B cell (primary cell): ENCODE data around the gene COQ5. TPM values are rescaled to one million over a fixed set of nuclear protein-coding genes. Genes with fewer than 3 reads are reported as not detected.

ENCODE experiments used
- ATAC-seq: fragments of 200-7000 bp; cut with Tn5 transposase; one replicate; pipeline ENCODE4 v1.10.0; 2021; ENCODE audit warnings: low read depth, mild to moderate bottlenecking, moderate number of reproducible peaks, moderate library complexity
- CTCF ChIA-PET: fragments of 350-600 bp; sonication (Branson Sonifier 250); formaldehyde crosslinking; loops from one replicate; lab custom pipeline; 2021; ENCODE audit warnings: antibody characterized with exemption, inconsistent platforms; lab: Charles Lee
- POLR2A ChIA-PET: fragments of 350-600 bp; sonication (Branson Sonifier 250); formaldehyde crosslinking; loops from one replicate; lab custom pipeline; 2021; ENCODE audit warnings: antibody characterized with exemption; lab: Charles Lee
- DNase-seq: peaks from one replicate; pipeline ENCODE4 v3.0.0; 2013
- H2AFZ ChIP-seq: 2 replicates; pipeline ENCODE4 v1.6.1; 2012; ENCODE audit warnings: mild to moderate bottlenecking, low read depth, low read length; ENCODE audit not compliant: insufficient read depth, poor library complexity, severe bottlenecking
- H3K27ac ChIP-seq, 2 donors: 1 replicate in 1 of 2; 2 replicates in 1 of 2; pipeline ENCODE4 v1.5.1; 2012 to 2013; ENCODE audit warnings: low read length in 2 of 2, mild to moderate bottlenecking in 2 of 2, moderate library complexity in 1 of 2
- H3K27me3 ChIP-seq, 4 experiments: fragments of 200-600 bp in 1 of 4; sonication (generic) in 1 of 4; replicated peaks in 1 of 4; 1 replicate in 2 of 4; 2 replicates in 2 of 4; pipeline versions ENCODE4 v1.6.1 to v1.7.0; 2013 to 2016; ENCODE audit warnings: low read length in 3 of 4, mild to moderate bottlenecking in 2 of 4, mixed read lengths in 1 of 4, moderate library complexity in 1 of 4; ENCODE audit not compliant: insufficient read depth in 4 of 4, control insufficient read depth in 3 of 4; ENCODE audit errors: control extremely low read depth in 1 of 4
- H3K36me3 ChIP-seq, 2 experiments: replicated peaks in 1 of 2; 1 replicate in 1 of 2; 2 replicates in 1 of 2; pipeline versions ENCODE4 v1.6.1 to v1.7.1; 2013; ENCODE audit warnings: low read length in 1 of 2; ENCODE audit not compliant: insufficient read depth in 2 of 2, control insufficient read depth in 1 of 2; ENCODE audit errors: control extremely low read depth in 1 of 2, extremely low read depth in 1 of 2
- H3K4me1 ChIP-seq, 2 donors: fragments of 200-600 bp in 1 of 2; sonication (generic) in 1 of 2; 1 replicate in 1 of 2; 2 replicates in 1 of 2; pipeline versions ENCODE4 v1.5.1 to v1.6.1; 2013 to 2017; ENCODE audit warnings: low read length in 2 of 2; ENCODE audit not compliant: control insufficient read depth in 2 of 2, insufficient read depth in 2 of 2
- H3K4me2 ChIP-seq: replicated peaks from 2 replicates; pipeline ENCODE3; 2012; ENCODE audit warnings: mild to moderate bottlenecking, low read depth, low read length; ENCODE audit not compliant: poor library complexity, severe bottlenecking
- H3K4me3 ChIP-seq, 5 experiments: fragments of 200-600 bp in 1 of 5; sonication (generic) in 1 of 5; 1 replicate in 3 of 5; 2 replicates in 2 of 5; pipeline versions ENCODE4 v1.5.1 to v1.7.0; 2011 to 2016; ENCODE audit warnings: low read length in 4 of 5, mild to moderate bottlenecking in 4 of 5, low read depth in 2 of 5, control low read depth in 1 of 5, moderate library complexity in 1 of 5; ENCODE audit not compliant: insufficient read depth in 1 of 5; ENCODE audit errors: control extremely low read depth in 1 of 5, extremely low read depth in 1 of 5
- H3K79me2 ChIP-seq: fragments of 200-600 bp; sonication (generic); one replicate; pipeline ENCODE4 v1.6.0; 2016; ENCODE audit warnings: low read length; ENCODE audit not compliant: control insufficient read depth, insufficient read depth
- H3K9ac ChIP-seq: fragments of 200-600 bp; sonication (generic); 2 replicates; pipeline ENCODE4 v1.6.1; 2017; ENCODE audit warnings: mild to moderate bottlenecking, low read length, moderate library complexity
- H3K9me3 ChIP-seq, 3 donors: one replicate each; pipeline versions ENCODE4 v1.6.1 to v1.7.1; 2013; ENCODE audit warnings: low read length in 2 of 3; ENCODE audit not compliant: control insufficient read depth in 2 of 3, insufficient read depth in 1 of 3; ENCODE audit errors: control extremely low read depth in 1 of 3
- H4K20me1 ChIP-seq: 2 replicates; pipeline ENCODE4 v1.6.0; 2012; ENCODE audit warnings: mild to moderate bottlenecking, low read length; ENCODE audit not compliant: insufficient read depth, control insufficient read depth, poor library complexity, severe bottlenecking
- H3K27ac Mint-ChIP-seq: one replicate; pipeline ENCODE4 v1.8.0; 2021; ENCODE audit warnings: mixed read lengths
- H3K27me3 Mint-ChIP-seq: one replicate; pipeline ENCODE4 v1.8.0; 2021; ENCODE audit warnings: mixed read lengths
- H3K4me1 Mint-ChIP-seq: one replicate; pipeline ENCODE4 v1.8.0; 2021; ENCODE audit warnings: mixed read lengths
- H3K4me3 Mint-ChIP-seq: one replicate; pipeline ENCODE4 v1.8.0; 2021; ENCODE audit warnings: mixed read lengths
- H3K9me3 Mint-ChIP-seq: one replicate; pipeline ENCODE4 v1.8.0; 2022; ENCODE audit warnings: mixed read lengths; ENCODE audit not compliant: insufficient read depth
- CTCF ChIP-seq: fragments of 200-600 bp; IDR thresholded peaks from one replicate; pipeline ENCODE4 v1.8.0; 2022; ENCODE audit warnings: antibody characterized with exemption, mild to moderate bottlenecking
- EZH2 ChIP-seq: IDR thresholded peaks from 2 replicates; pipeline ENCODE4 v1.6.1; 2012; ENCODE audit warnings: borderline replicate concordance, low read depth, mild to moderate bottlenecking, moderate library complexity, low read length; ENCODE audit not compliant: insufficient read depth, poor library complexity, severe bottlenecking
- whole genome bisulfite sequencing: methylation state at CpG from one replicate; pipeline ENCODE4 v1.1.5; 2013; ENCODE audit warnings: missing lambda C conversion rate; ENCODE audit not compliant: insufficient coverage; 5-methylcytosine and 5-hydroxymethylcytosine counted together
- intact Hi-C: fragments of 100-400 bp; cut with micrococcal nuclease; formaldehyde crosslinking; loops from one replicate; pipeline ENCODE4 v1.10.0; 2022
- polyA plus RNA-seq: library from polyadenylated mRNA; depleted of rRNA; stranded (reverse); fragments of >200 nt; gene quantifications from 2 replicates; pipeline ENCODE4 v1.2.3, GENCODE V29; 2012
- total RNA-seq, 2 donors: library from RNA; stranded (reverse); fragments of 120-200 nt in 1 of 2; gene quantifications; 1 replicate in 1 of 2; 2 replicates in 1 of 2; pipeline versions ENCODE4 v1.2.3 to v1.2.4, GENCODE V29; 2013 to 2022

The COQ5 gene
- total and polyA plus RNA-seq, 2 donors (not counting 1 experiment from before 2014, with no cell fraction given), result 9.8 to 22.1 TPM

- no peaks in the 10 kb centered on the region for H3K9me3 Mint-ChIP-seq
- Histone ChIP-seq H3K36me3 (no peaks in the 10 kb centered on the region), H3K4me1 (no peaks in the 10 kb centered on the region), H3K79me2 (peaks cover 3% of the 10 kb centered on the region), H3K4me2 (no peak overlapping the region), H2AFZ (no peak overlapping the region), H3K9me3 (no peaks in the 10 kb centered on the region), H3K27me3 (no peaks in the 10 kb centered on the region), H3K9ac (no peak overlapping the region), H3K4me3 (no peak overlapping the region), H4K20me1 (no peaks in the 10 kb centered on the region), H3K27ac (no peak overlapping the region)
- DNase-seq (no peak), ATAC-seq (no peak)
- WGBS, result 100% methylated on average over 5 of the region's 9 CpGs
- peaks cover 2% of the 10 kb centered on the region for H3K4me1 Mint-ChIP-seq
- ChIA-PET POLR2A (no interaction called here), CTCF (no interaction called here)
- intact Hi-C loops, result no loop called here
- TF ChIP-seq EZH2, result no peak
- no peak for TF ChIP-seq CTCF
- no peak overlapping the region for H3K27ac Mint-ChIP-seq
- no peaks in the 10 kb centered on the region for H3K27me3 Mint-ChIP-seq
- no peak overlapping the region for H3K4me3 Mint-ChIP-seq
Measured at GRCh38 chr12:120481022-120481767, 47.8 kb downstream of the COQ5 start.

GRCh38 chr12:120480211-120480610 lies 48.7 kb downstream of the COQ5 start:
- H3K9ac ChIP-seq, result no peak overlapping the region
- H3K9me3 Mint-ChIP-seq, result no peaks in the 10 kb centered on the region
- H3K27me3 ChIP-seq, result no peaks in the 10 kb centered on the region
- no peak overlapping the region for H3K4me2 ChIP-seq
- WGBS, result 78% methylated on average over 1 of the region's 1 CpG
- intact Hi-C loops, result no loop called here
- H3K36me3 ChIP-seq, result no peaks in the 10 kb centered on the region
- H4K20me1 ChIP-seq, result no peaks in the 10 kb centered on the region
- no peak overlapping the region for H3K4me3 ChIP-seq
- ATAC-seq (no peak), DNase-seq (no peak)
- no peak overlapping the region for H2AFZ ChIP-seq
- no peaks in the 10 kb centered on the region for H3K9me3 ChIP-seq
- peaks cover 3% of the 10 kb centered on the region for H3K79me2 ChIP-seq
- no peak overlapping the region for H3K4me3 Mint-ChIP-seq
- no peaks in the 10 kb centered on the region for H3K27me3 Mint-ChIP-seq
- POLR2A ChIA-PET, result no interaction called here
- H3K27ac ChIP-seq, result no peak overlapping the region
- no peaks in the 10 kb centered on the region for H3K4me1 Mint-ChIP-seq
- TF ChIP-seq EZH2, result no peak
- TF ChIP-seq CTCF, result no peak
- H3K27ac Mint-ChIP-seq, result no peak overlapping the region
- no peaks in the 10 kb centered on the region for H3K4me1 ChIP-seq
- CTCF ChIA-PET, result interaction anchor here (1.2 kb wide), 1 partner anchor 11 kb away, joined by 3 read pairs; no protein-coding TSS in a partner anchor
